Mononuclear cell (primary cell): Measurements from ENCODE around the gene ACSL6. TPM values are rescaled to one million over a fixed set of nuclear protein-coding genes. Genes with fewer than 3 reads are reported as not detected.
A peak's percentile ranks its signal among the peaks of the same experiment; 100 is the strongest.

Experiments
- H3K27me3 ChIP-seq: 2 replicates; pipeline ENCODE4 v1.6.0; 2011; ENCODE audit warnings: low read length, control low read depth; ENCODE audit not compliant: insufficient read depth
- H3K4me1 ChIP-seq: 2 replicates; pipeline ENCODE4 v1.5.1; 2011; ENCODE audit warnings: mild to moderate bottlenecking, low read length, control low read depth; ENCODE audit not compliant: insufficient read depth
- H3K4me3 ChIP-seq: 2 replicates; pipeline ENCODE4 v1.5.1; 2011; ENCODE audit warnings: mild to moderate bottlenecking, low read length, moderate library complexity
- H3K9me3 ChIP-seq: 2 replicates; pipeline ENCODE4 v1.5.1; 2011; ENCODE audit warnings: low read depth, mild to moderate bottlenecking, control low read depth, low read length
- total RNA-seq: library from RNA; depleted of rRNA; stranded (reverse); fragments of >200 nt; gene quantifications from one replicate; pipeline ENCODE4 v1.2.3, GENCODE V29; 2012

The ACSL6 gene
- total RNA-seq, 1 donor, result 24.8 TPM

GRCh38 chr5:132013006-132013689 lies 1.7 kb upstream of the ACSL6 start:
- Histone ChIP-seq H3K9me3 (no peaks in the 10 kb centered on the region), H3K4me1 (peaks cover 10% of the 10 kb centered on the region), H3K27me3 (peaks cover 48% of the 10 kb centered on the region), H3K4me3 (no peak overlapping the region)

- Histone ChIP-seq H3K27me3 (peaks cover 48% of the 10 kb centered on the region), H3K4me1 (peaks cover 7% of the 10 kb centered on the region), H3K9me3 (no peaks in the 10 kb centered on the region), H3K4me3 (no peak overlapping the region)
Observed at GRCh38 chr5:132012371-132013005, 1.0 kb upstream of the ACSL6 start.

GRCh38 chr5:132010989-132011621 lies 353 bp downstream of the ACSL6 start:
- Histone ChIP-seq H3K9me3 (no peaks in the 10 kb centered on the region), H3K4me1 (peaks cover 7% of the 10 kb centered on the region), H3K27me3 (peaks cover 48% of the 10 kb centered on the region), H3K4me3 (peak overlapping the region; percentile 30)

- Histone ChIP-seq H3K27me3 (peaks cover 48% of the 10 kb centered on the region), H3K4me1 (peaks cover 7% of the 10 kb centered on the region), H3K9me3 (no peaks in the 10 kb centered on the region), H3K4me3 (no peak overlapping the region)
Observed at GRCh38 chr5:132010645-132010988, 841 bp downstream of the ACSL6 start.

GRCh38 chr5:132009706-132010405 lies 1.6 kb downstream of the ACSL6 start:
- Histone ChIP-seq H3K4me3 (no peak overlapping the region), H3K9me3 (no peaks in the 10 kb centered on the region), H3K27me3 (peaks cover 48% of the 10 kb centered on the region), H3K4me1 (peaks cover 7% of the 10 kb centered on the region)

- H3K27me3 ChIP-seq, result peaks cover 41% of the 10 kb centered on the region
- no peak overlapping the region for H3K4me3 ChIP-seq
Observed at GRCh38 chr5:132008961-132009680, 2.3 kb downstream of the ACSL6 start.

GRCh38 chr5:132008163-132008473 lies 3.3 kb downstream of the ACSL6 start:
- peaks cover 40% of the 10 kb centered on the region for H3K27me3 ChIP-seq
- H3K4me1 ChIP-seq, result peaks cover 7% of the 10 kb centered on the region
- H3K9me3 ChIP-seq, result no peaks in the 10 kb centered on the region
- no peak overlapping the region for H3K4me3 ChIP-seq

More at GRCh38 chr5:132008961-132009680, 2.3 kb downstream of the ACSL6 start:
- Histone ChIP-seq H3K4me1 (peaks cover 7% of the 10 kb centered on the region), H3K9me3 (no peaks in the 10 kb centered on the region)

- H3K27me3 ChIP-seq, result peaks cover 35% of the 10 kb centered on the region
- no peak overlapping the region for H3K4me3 ChIP-seq
- peaks cover 7% of the 10 kb centered on the region for H3K4me1 ChIP-seq
- no peaks in the 10 kb centered on the region for H3K9me3 ChIP-seq
Observed at GRCh38 chr5:132007399-132008162, 3.9 kb downstream of the ACSL6 start.

GRCh38 chr5:132006331-132007120 lies 4.9 kb downstream of the ACSL6 start:
- Histone ChIP-seq H3K4me1 (peaks cover 12% of the 10 kb centered on the region), H3K9me3 (no peaks in the 10 kb centered on the region), H3K4me3 (no peak overlapping the region)

GRCh38 chr5:132005591-132005990 lies 5.9 kb downstream of the ACSL6 start:
- no peaks in the 10 kb centered on the region for H3K9me3 ChIP-seq
- peaks cover 18% of the 10 kb centered on the region for H3K27me3 ChIP-seq
- peaks cover 18% of the 10 kb centered on the region for H3K4me1 ChIP-seq
- H3K4me3 ChIP-seq, result no peak overlapping the region

More at GRCh38 chr5:132006331-132007120, 4.9 kb downstream of the ACSL6 start:
- H3K27me3 ChIP-seq, result peaks cover 25% of the 10 kb centered on the region

GRCh38 chr5:132003982-132004381 lies 7.5 kb downstream of the ACSL6 start:
- H3K4me1 ChIP-seq, result peaks cover 28% of the 10 kb centered on the region

GRCh38 chr5:132003170-132003744 lies 8.2 kb downstream of the ACSL6 start:
- no peaks in the 10 kb centered on the region for H3K9me3 ChIP-seq
- no peak overlapping the region for H3K4me3 ChIP-seq
- H3K4me1 ChIP-seq, result peaks cover 31% of the 10 kb centered on the region
- no peaks in the 10 kb centered on the region for H3K27me3 ChIP-seq

More at GRCh38 chr5:132003982-132004381, 7.5 kb downstream of the ACSL6 start:
- Histone ChIP-seq H3K9me3 (no peaks in the 10 kb centered on the region), H3K27me3 (peaks cover 2% of the 10 kb centered on the region), H3K4me3 (no peak overlapping the region)

- H3K4me1 ChIP-seq, result peaks cover 31% of the 10 kb centered on the region
- no peak overlapping the region for H3K4me3 ChIP-seq
- no peaks in the 10 kb centered on the region for H3K9me3 ChIP-seq
Observed at GRCh38 chr5:132002757-132003156, 8.7 kb downstream of the ACSL6 start.

More at GRCh38 chr5:132002757-132003156, 8.7 kb downstream of the ACSL6 start:
- no peaks in the 10 kb centered on the region for H3K27me3 ChIP-seq
